ENCODE results near the gene MYO1D.

The MYO1D gene

DNA sequence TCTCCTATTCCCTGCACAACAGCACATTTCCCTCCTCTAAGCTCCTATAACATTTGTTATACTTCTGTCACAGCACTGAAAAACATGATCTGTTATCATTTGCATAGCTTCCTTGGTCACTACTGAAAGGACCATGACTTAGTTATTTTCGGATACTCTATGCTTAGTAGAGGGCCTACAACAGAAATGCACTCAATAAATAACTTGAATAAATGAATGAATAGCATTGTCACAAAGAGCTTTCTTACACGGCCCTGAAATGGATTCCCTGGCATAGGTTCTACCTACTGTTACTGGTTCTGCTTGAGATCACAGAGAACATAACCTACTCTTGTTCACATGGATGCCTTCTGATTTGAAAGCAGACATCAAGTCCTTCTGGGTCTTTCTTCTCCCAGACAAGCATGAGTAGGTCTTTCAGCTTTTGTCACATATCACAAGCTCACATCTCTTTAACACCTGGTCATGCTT is 41.6 kb downstream of the MYO1D start:
- in situ Hi-C loops (cut with HindIII; ENCODE audit: low sequenced_read_pairs): no loop called here
- TF ChIP-seq, protein P1, sequence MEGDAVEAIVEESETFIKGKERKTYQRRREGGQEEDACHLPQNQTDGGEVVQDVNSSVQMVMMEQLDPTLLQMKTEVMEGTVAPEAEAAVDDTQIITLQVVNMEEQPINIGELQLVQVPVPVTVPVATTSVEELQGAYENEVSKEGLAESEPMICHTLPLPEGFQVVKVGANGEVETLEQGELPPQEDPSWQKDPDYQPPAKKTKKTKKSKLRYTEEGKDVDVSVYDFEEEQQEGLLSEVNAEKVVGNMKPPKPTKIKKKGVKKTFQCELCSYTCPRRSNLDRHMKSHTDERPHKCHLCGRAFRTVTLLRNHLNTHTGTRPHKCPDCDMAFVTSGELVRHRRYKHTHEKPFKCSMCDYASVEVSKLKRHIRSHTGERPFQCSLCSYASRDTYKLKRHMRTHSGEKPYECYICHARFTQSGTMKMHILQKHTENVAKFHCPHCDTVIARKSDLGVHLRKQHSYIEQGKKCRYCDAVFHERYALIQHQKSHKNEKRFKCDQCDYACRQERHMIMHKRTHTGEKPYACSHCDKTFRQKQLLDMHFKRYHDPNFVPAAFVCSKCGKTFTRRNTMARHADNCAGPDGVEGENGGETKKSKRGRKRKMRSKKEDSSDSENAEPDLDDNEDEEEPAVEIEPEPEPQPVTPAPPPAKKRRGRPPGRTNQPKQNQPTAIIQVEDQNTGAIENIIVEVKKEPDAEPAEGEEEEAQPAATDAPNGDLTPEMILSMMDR (IDR thresholded peaks at IDR 0.05; ENCODE audit: low read depth, low read length): no peak
- H3K4me3 ChIP-seq (ENCODE audit: low read depth, low read length): no peak overlapping the region
- DNase-seq (ENCODE audit: low read depth, low spot score): no peak

DNA sequence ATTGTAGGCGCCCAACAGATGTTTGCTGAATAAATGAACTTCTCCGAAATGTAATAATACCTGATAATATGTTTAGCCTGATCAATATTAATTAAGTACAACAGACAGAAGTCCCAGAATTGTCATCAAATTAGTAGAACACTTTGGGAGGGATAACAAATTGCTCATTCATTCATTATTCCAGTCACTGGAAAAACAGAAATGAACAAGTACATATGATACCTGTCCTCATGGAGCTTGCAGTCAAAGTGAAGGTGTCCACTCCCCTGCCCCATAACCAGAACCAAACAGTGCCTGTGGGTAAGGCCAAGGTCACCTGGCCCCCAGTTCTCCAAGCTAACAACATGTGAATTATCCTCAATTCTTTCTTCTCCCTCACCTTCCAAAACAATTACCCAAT is 42.8 kb downstream of the MYO1D start:
- no peak for DNase-seq (ENCODE audit: low read depth, low spot score)
- no peak overlapping the region for H3K4me3 ChIP-seq (ENCODE audit: low read depth, low read length)
- in situ Hi-C loops (cut with HindIII; ENCODE audit: low sequenced_read_pairs): no loop called here
- TF ChIP-seq, protein P1 (IDR thresholded peaks at IDR 0.05; ENCODE audit: low read depth, low read length): no peak

DNA sequence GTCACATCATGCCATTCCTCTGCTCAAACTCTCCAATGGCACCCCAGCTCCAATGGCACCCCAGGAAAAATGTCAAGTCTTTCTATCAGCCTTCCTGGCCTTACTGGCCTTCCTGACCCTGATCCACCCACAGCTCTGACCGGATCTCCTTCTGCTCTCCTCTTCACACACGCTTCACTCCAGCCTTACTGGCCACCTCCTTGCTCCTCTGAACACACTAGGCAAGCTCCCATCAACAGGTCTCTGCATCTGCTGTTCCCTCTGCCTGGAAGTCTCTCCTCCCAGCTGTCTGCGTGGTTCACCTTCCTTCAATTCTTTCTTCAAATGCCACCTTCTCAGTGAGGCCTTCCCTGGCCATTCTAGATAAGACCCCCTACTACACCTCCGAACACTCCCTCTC is 43.4 kb downstream of the MYO1D start:
- in situ Hi-C loops (cut with HindIII; ENCODE audit: low sequenced_read_pairs): no loop called here
- H3K4me3 ChIP-seq (ENCODE audit: low read depth, low read length): no peak overlapping the region
- no peak for DNase-seq (ENCODE audit: low read depth, low spot score)
- TF ChIP-seq, protein P1 (IDR thresholded peaks at IDR 0.05; ENCODE audit: low read depth, low read length): no peak

- H3K4me3 ChIP-seq (ENCODE audit: low read depth, low read length): no peak overlapping the region
- TF ChIP-seq, protein P1 (IDR thresholded peaks at IDR 0.05; ENCODE audit: low read depth, low read length): no peak
- no peak for DNase-seq (ENCODE audit: low read depth, low spot score)
- in situ Hi-C loops (cut with HindIII; ENCODE audit: low sequenced_read_pairs): no loop called here
These were observed 43.8 kb downstream of the MYO1D start for GRCh38 chr17:32833076-32833475.

DNA sequence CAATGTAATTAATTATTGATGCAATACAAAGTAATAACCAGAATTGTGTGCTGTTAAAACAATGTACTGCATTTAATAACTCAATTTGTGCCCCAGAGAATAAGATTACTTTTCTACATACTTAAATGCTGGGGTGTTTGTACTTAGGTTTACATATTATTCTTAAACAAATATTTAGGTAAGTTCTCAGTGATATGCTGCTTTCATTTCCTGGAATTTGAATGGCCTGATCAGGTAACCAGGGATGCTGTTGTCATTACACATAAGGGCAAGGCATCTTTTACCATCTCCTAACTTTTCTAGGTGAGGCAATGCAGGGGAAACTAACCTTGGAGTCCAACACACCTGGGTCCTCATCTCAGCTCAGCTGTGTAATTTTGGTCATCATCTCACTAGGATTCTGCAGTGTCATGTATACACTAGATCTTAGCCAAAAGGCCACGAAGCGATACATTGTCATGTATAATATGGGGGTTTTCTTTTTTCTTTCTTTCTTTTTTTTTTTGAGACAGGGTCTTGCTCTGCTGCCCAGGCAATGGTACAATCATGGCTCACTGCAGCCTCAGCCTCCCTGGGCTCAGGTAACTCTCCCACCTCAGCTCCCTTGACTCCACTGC is 45.2 kb downstream of the MYO1D start:
- TF ChIP-seq, protein P1 (IDR thresholded peaks at IDR 0.05; ENCODE audit: low read depth, low read length): no peak
- in situ Hi-C loops (cut with HindIII; ENCODE audit: low sequenced_read_pairs): no loop called here
- no peak for DNase-seq (ENCODE audit: low read depth, low spot score)
- no peak overlapping the region for H3K4me3 ChIP-seq (ENCODE audit: low read depth, low read length)

GRCh38 chr17:32831223-32831622 is 45.7 kb downstream of the MYO1D start:
- no peak for DNase-seq (ENCODE audit: low read depth, low spot score)
- in situ Hi-C loops (cut with HindIII; ENCODE audit: low sequenced_read_pairs): no loop called here
- TF ChIP-seq, protein P1 (IDR thresholded peaks at IDR 0.05; ENCODE audit: low read depth, low read length): no peak
- H3K4me3 ChIP-seq (ENCODE audit: low read depth, low read length): no peak overlapping the region

All from astrocyte of the spinal cord (primary cell).